HAP-1 (cell line): ENCODE measurements around the gene CDK6.

Experiments used
- DNase-seq, 2 experiments: peaks; one replicate each; pipeline ENCODE4 v3.0.0-alpha.2; 2016 to 2020; ENCODE audit warnings: low spot score in 2 of 2
- H3K27me3 ChIP-seq: fragments of 250-450 bp; sonication (Bioruptor Pico); 2 replicates; pipeline ENCODE4 v1.5.1; 2020; ENCODE audit warnings: low read depth, mild to moderate bottlenecking, moderate library complexity
- H3K36me3 ChIP-seq: fragments of 250-450 bp; sonication (Bioruptor Pico); replicated peaks from 2 replicates; pipeline ENCODE4 v1.5.1; 2020; ENCODE audit warnings: mild to moderate bottlenecking
- H3K4me1 ChIP-seq: fragments of 250-450 bp; sonication (Bioruptor Pico); 2 replicates; pipeline ENCODE4 v1.5.1; 2020; ENCODE audit warnings: mild to moderate bottlenecking
- H3K4me3 ChIP-seq: fragments of 250-450 bp; sonication (Bioruptor Pico); 2 replicates; pipeline ENCODE4 v1.5.1; 2020; ENCODE audit warnings: mild to moderate bottlenecking, moderate library complexity
- H3K9me3 ChIP-seq: fragments of 250-450 bp; sonication (Bioruptor Pico); 2 replicates; pipeline ENCODE4 v1.5.1; 2020; ENCODE audit warnings: mild to moderate bottlenecking, moderate library complexity
- in situ Hi-C: fragments of 300-500 bp; cut with MboI; formaldehyde crosslinking; loops from 3 replicates; pipeline ENCODE4 v1.14.3; 2020; ENCODE audit warnings: low sequenced_read_pairs, inconsistent platforms, mixed read lengths

CDK6 gene

GRCh38 chr7:92680442-92680841, 155.9 kb downstream of the CDK6 start:
- H3K27me3 ChIP-seq = no peaks in the 10 kb centered on the region
- peaks cover 23% of the 10 kb centered on the region for H3K4me1 ChIP-seq
- DNase-seq = no peak
- no peak overlapping the region for H3K4me3 ChIP-seq
- no peaks in the 10 kb centered on the region for H3K9me3 ChIP-seq
- H3K36me3 ChIP-seq = no peaks in the 10 kb centered on the region
- in situ Hi-C loops = no loop called here

DNA sequence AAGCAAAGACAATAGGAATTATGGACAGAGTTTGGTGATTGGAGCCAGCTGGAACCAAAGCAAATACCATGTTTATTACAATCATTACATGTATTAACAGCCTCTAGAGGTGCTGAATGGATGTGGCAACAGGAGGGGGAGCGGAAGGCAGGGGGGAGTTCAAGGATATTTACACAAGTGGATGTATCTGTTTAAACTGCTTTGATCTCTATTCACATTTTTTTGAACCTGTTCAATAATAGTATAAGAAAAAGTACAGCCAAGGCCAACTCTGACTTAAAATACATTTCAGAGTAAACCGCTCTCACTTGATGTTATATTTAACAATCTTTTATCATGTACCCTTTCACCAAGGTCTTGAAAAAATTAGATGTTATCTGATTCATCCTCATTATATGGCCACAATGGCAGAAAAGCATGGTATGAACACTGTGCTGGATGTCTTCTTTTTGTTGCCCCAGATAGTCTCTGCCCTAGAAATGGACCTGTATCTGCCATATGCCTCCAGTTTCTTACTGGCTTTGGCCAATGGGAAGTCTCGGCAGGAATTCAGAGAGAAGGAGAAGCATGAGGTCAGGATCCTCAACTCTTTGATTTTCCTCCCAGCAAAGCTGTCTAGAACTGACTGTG, 158.0 kb downstream of the CDK6 start:
- Histone ChIP-seq H3K9me3 (no peaks in the 10 kb centered on the region), H3K27me3 (no peaks in the 10 kb centered on the region), H3K36me3 (no peaks in the 10 kb centered on the region), H3K4me3 (no peak overlapping the region), H3K4me1 (peaks cover 2% of the 10 kb centered on the region)
- DNase-seq = no peak
- in situ Hi-C loops = no loop called here

DNA sequence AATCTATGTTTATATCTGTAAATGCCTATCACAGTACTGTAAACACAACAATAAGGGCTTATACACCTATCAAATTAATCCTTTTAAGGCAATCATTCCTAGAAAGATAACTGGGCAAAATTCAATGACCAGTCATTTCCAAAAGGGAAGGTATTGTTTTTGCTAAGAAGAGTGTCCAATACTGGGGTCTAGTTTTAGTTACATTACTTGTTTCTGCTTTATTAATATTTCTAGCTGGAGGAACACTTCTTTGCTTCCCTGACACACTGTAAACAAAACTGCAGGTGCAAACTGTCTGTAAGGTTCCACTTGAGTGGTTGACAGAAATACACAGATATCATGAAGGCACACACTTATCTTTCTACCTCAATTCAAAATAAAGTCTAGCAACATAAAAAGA, 162.0 kb downstream of the CDK6 start:
- Histone ChIP-seq H3K9me3 (no peaks in the 10 kb centered on the region), H3K27me3 (no peaks in the 10 kb centered on the region), H3K4me3 (no peak overlapping the region), H3K4me1 (no peaks in the 10 kb centered on the region; the same call in 1 of the 2 replicates), H3K36me3 (no peaks in the 10 kb centered on the region)
- DNase-seq = no peak
- in situ Hi-C loops = no loop called here

- H3K36me3 ChIP-seq = no peaks in the 10 kb centered on the region
- no peak overlapping the region for H3K4me3 ChIP-seq
- H3K27me3 ChIP-seq = no peaks in the 10 kb centered on the region
- in situ Hi-C loops = no loop called here
- H3K4me1 ChIP-seq = no peaks in the 10 kb centered on the region; the same call in 1 of the 2 replicates
- DNase-seq = no peak
- H3K9me3 ChIP-seq = no peaks in the 10 kb centered on the region
These were observed 164.7 kb downstream of the CDK6 start for GRCh38 chr7:92671505-92672169.

- in situ Hi-C loops = no loop called here
- Histone ChIP-seq H3K9me3 (no peaks in the 10 kb centered on the region), H3K27me3 (no peaks in the 10 kb centered on the region), H3K4me3 (no peak overlapping the region), H3K4me1 (no peaks in the 10 kb centered on the region; the same call in 1 of the 2 replicates), H3K36me3 (no peaks in the 10 kb centered on the region)
- DNase-seq = no peak
These were observed 166.0 kb downstream of the CDK6 start for GRCh38 chr7:92670204-92670851.

- no peak for DNase-seq
- Histone ChIP-seq H3K4me3 (no peak overlapping the region), H3K36me3 (no peaks in the 10 kb centered on the region), H3K4me1 (no peaks in the 10 kb centered on the region; the same call in 1 of the 2 replicates), H3K9me3 (no peaks in the 10 kb centered on the region), H3K27me3 (no peaks in the 10 kb centered on the region)
- in situ Hi-C loops = no loop called here
These were observed 166.7 kb downstream of the CDK6 start for GRCh38 chr7:92669616-92670165.

DNA sequence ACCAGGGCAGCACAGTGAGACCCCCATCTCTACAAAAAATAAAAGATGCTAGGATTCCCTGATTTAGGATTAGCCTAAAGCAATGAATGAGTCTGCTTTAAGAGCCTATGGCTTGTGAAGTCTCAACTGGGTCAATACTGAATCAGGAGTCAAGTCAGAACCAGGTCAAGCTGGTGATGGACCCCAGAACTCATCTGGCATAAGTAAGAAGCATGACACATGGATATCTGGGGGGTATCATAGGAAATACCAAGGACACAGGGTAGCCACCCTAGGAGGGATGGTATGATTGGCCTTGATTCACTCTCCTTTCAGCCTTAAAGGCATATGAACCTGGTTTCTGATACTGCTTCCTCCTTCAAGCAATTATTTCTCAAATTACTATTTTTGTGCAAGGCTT, 167.8 kb downstream of the CDK6 start:
- in situ Hi-C loops = no loop called here
- no peaks in the 10 kb centered on the region for H3K4me1 ChIP-seq
- H3K36me3 ChIP-seq = no peaks in the 10 kb centered on the region
- no peak overlapping the region for H3K4me3 ChIP-seq
- DNase-seq = no peak
- H3K9me3 ChIP-seq = no peaks in the 10 kb centered on the region
- no peaks in the 10 kb centered on the region for H3K27me3 ChIP-seq

DNA sequence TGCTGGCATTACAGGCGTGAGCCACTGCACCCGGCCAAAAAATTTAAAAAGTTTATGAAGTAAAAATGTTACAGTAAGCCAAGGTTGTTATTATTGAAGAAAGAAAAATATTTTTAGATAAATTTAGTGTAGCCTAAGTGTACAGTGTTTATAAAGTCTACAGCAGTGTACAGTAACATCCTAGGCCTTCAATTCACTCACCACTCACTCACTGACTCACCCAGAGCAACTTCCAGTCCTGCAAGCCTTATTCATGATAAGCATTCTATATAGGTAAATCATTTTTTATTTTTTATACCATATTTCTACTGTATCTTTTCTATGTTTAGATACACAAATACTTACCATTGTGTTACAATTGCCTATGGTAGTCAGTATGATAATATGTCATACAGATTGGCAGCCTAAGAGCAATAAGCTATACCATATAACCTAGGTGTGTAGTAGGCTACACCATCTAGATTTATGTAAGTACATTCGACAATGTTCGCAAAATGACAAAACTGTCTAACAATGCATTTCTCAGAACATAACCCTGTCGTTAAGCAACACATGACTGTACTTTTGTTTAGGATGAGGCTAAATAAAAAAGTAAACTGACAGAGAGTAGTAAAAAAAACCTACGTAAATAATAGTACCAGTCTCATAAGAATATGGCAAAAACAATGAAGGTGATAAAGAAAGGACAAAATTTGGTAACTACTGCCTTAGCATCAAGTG, 168.4 kb downstream of the CDK6 start:
- H3K27me3 ChIP-seq = no peaks in the 10 kb centered on the region
- no peaks in the 10 kb centered on the region for H3K4me1 ChIP-seq
- DNase-seq = no peak
- H3K4me3 ChIP-seq = no peak overlapping the region
- in situ Hi-C loops = no loop called here
- H3K36me3 ChIP-seq = no peaks in the 10 kb centered on the region
- no peaks in the 10 kb centered on the region for H3K9me3 ChIP-seq

GRCh38 chr7:92665926-92666325, 170.4 kb downstream of the CDK6 start:
- Histone ChIP-seq H3K4me1 (no peaks in the 10 kb centered on the region), H3K36me3 (no peaks in the 10 kb centered on the region)

GRCh38 chr7:92661651-92662050, 174.7 kb downstream of the CDK6 start:
- H3K36me3 ChIP-seq = no peaks in the 10 kb centered on the region
- H3K4me1 ChIP-seq = no peaks in the 10 kb centered on the region
- no peak for DNase-seq
- no peak overlapping the region for H3K4me3 ChIP-seq
- H3K9me3 ChIP-seq = no peaks in the 10 kb centered on the region
- no peaks in the 10 kb centered on the region for H3K27me3 ChIP-seq
- in situ Hi-C loops = no loop called here

More at GRCh38 chr7:92665926-92666325, 170.4 kb downstream of the CDK6 start:
- in situ Hi-C loops = no loop called here
- DNase-seq = no peak
- Histone ChIP-seq H3K4me3 (no peak overlapping the region), H3K27me3 (no peaks in the 10 kb centered on the region), H3K9me3 (no peaks in the 10 kb centered on the region)

DNA sequence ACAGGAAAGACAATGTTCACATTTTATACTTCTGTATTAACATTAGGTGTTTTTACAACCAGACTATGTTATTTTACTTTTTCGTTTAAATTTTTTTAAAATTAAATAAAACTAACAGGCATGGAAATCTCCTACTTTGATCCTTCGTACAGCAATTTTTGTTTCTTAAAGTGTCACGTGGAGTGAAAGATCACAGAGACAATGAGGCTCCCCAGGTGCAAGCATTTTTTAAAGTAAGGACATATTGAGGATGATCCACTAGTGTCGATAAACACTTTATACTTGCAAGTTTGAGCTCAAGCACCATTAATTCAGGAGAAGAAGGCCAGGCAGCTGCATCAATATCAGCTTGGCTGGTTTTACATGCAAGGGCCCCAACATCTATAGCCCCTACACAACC, 177.7 kb downstream of the CDK6 start:
- no peaks in the 10 kb centered on the region for H3K9me3 ChIP-seq
- no peaks in the 10 kb centered on the region for H3K36me3 ChIP-seq
- DNase-seq = no peak
- in situ Hi-C loops = no loop called here
- H3K4me3 ChIP-seq = no peak overlapping the region
- H3K27me3 ChIP-seq = no peaks in the 10 kb centered on the region
- no peaks in the 10 kb centered on the region for H3K4me1 ChIP-seq

- in situ Hi-C loops = no loop called here
- no peak for DNase-seq
These were observed 179.0 kb downstream of the CDK6 start for GRCh38 chr7:92657391-92657790.

DNA sequence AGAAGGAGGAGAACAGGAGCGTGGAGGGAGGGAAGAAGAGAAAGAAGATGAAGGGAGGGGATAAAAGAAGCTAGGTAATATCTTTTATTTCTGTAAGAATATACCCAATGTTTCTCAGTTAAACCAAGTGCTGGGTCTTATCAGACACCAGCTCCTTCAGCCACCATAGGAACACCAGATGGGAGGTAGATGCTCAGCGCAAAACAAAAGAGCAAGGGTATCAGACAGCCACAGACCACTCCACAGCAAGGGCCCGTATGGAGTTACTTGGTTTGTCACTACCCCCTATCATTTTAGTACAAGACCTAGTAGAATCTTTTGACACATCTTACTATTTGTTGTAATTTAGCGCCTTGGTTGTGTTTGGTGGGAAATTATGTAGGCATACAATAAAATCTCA, 180.3 kb downstream of the CDK6 start:
- Histone ChIP-seq H3K9me3 (no peaks in the 10 kb centered on the region), H3K4me3 (no peak overlapping the region), H3K36me3 (no peaks in the 10 kb centered on the region), H3K27me3 (no peaks in the 10 kb centered on the region), H3K4me1 (no peaks in the 10 kb centered on the region)
- DNase-seq = no peak
- in situ Hi-C loops = no loop called here

More at GRCh38 chr7:92657391-92657790, 179.0 kb downstream of the CDK6 start:
- no peaks in the 10 kb centered on the region for H3K9me3 ChIP-seq
- H3K27me3 ChIP-seq = no peaks in the 10 kb centered on the region
- no peak overlapping the region for H3K4me3 ChIP-seq
- no peaks in the 10 kb centered on the region for H3K4me1 ChIP-seq
- H3K36me3 ChIP-seq = no peaks in the 10 kb centered on the region
